Rectal smooth muscle tissue (tissue), 1 donor: ENCODE measurements around the gene SUMF1.

Experiments used
- H3K27ac ChIP-seq: one replicate; pipeline ENCODE4 v1.7.0; 2013; ENCODE audit warnings: low read depth, low read length, inconsistent platforms
- H3K27me3 ChIP-seq: one replicate; pipeline ENCODE4 v1.7.0; 2013; ENCODE audit warnings: low read length; ENCODE audit not compliant: control insufficient read depth, insufficient read depth
- H3K36me3 ChIP-seq: one replicate; pipeline ENCODE4 v1.7.0; 2013; ENCODE audit warnings: low read length; ENCODE audit not compliant: control insufficient read depth, insufficient read depth
- H3K4me1 ChIP-seq: one replicate; pipeline ENCODE4 v1.7.0; 2013; ENCODE audit warnings: low read length; ENCODE audit not compliant: control insufficient read depth, insufficient read depth
- H3K4me3 ChIP-seq: one replicate; pipeline ENCODE4 v1.7.0; 2013; ENCODE audit warnings: low read length
- H3K9ac ChIP-seq: one replicate; pipeline ENCODE4 v1.7.0; 2013; ENCODE audit warnings: low read length

Gene SUMF1

GRCh38 chr3:4466741-4467521, at the start of gene SUMF1:
SUMF1 (minus strand) TSS chr3:4467269; CDS start chr3:4467245, 24 bp downstream.
- peak within 1 kb of the TSS; percentile 93 for H3K4me3 ChIP-seq
- no peaks in the 10 kb centered on the region for H3K36me3 ChIP-seq
- H3K27me3 ChIP-seq, result peaks cover 2% of the 10 kb centered on the region
- peak within 1 kb of the TSS; percentile 59 for H3K9ac ChIP-seq
- H3K27ac ChIP-seq, result peak within 1 kb of the TSS; percentile 81
- no peaks in the 10 kb centered on the region for H3K4me1 ChIP-seq

GRCh38 chr3:4515916-4516579, 49.0 kb upstream of the SUMF1 start:
- peaks cover 4% of the 10 kb centered on the region for H3K4me1 ChIP-seq
- H3K36me3 ChIP-seq, result no peaks in the 10 kb centered on the region
- H3K27ac ChIP-seq, result no peak overlapping the region
- no peaks in the 10 kb centered on the region for H3K27me3 ChIP-seq
- H3K9ac ChIP-seq, result no peak overlapping the region
- H3K4me3 ChIP-seq, result no peak overlapping the region

GRCh38 chr3:4514916-4515315, 47.8 kb upstream of the SUMF1 start:
- Histone ChIP-seq H3K27ac (no peak overlapping the region), H3K4me1 (peaks cover 4% of the 10 kb centered on the region), H3K9ac (no peak overlapping the region), H3K27me3 (no peaks in the 10 kb centered on the region), H3K36me3 (no peaks in the 10 kb centered on the region), H3K4me3 (no peak overlapping the region)

- Histone ChIP-seq H3K4me3 (no peak overlapping the region), H3K27ac (no peak overlapping the region), H3K36me3 (no peaks in the 10 kb centered on the region), H3K27me3 (no peaks in the 10 kb centered on the region), H3K9ac (no peak overlapping the region), H3K4me1 (peaks cover 4% of the 10 kb centered on the region)
These were observed 47.3 kb upstream of the SUMF1 start for GRCh38 chr3:4514321-4514720.

GRCh38 chr3:4512895-4513616, 46.0 kb upstream of the SUMF1 start:
- H3K27ac ChIP-seq, result no peak overlapping the region
- no peak overlapping the region for H3K9ac ChIP-seq
- no peak overlapping the region for H3K4me3 ChIP-seq
- H3K4me1 ChIP-seq, result peaks cover 4% of the 10 kb centered on the region
- H3K27me3 ChIP-seq, result no peaks in the 10 kb centered on the region
- no peaks in the 10 kb centered on the region for H3K36me3 ChIP-seq

- Histone ChIP-seq H3K27me3 (no peaks in the 10 kb centered on the region), H3K4me3 (no peak overlapping the region), H3K9ac (no peak overlapping the region), H3K4me1 (peaks cover 10% of the 10 kb centered on the region), H3K36me3 (no peaks in the 10 kb centered on the region), H3K27ac (no peak overlapping the region)
These were observed 44.6 kb upstream of the SUMF1 start for GRCh38 chr3:4511491-4512262.

- H3K4me1 ChIP-seq, result peaks cover 20% of the 10 kb centered on the region
- H3K9ac ChIP-seq, result no peak overlapping the region
- H3K27me3 ChIP-seq, result no peaks in the 10 kb centered on the region
These were observed 43.1 kb upstream of the SUMF1 start for GRCh38 chr3:4509983-4510755.

GRCh38 chr3:4509043-4509442, 42.0 kb upstream of the SUMF1 start:
- Histone ChIP-seq H3K4me1 (peaks cover 18% of the 10 kb centered on the region), H3K27ac (no peak overlapping the region), H3K36me3 (no peaks in the 10 kb centered on the region), H3K9ac (no peak overlapping the region), H3K27me3 (no peaks in the 10 kb centered on the region), H3K4me3 (no peak overlapping the region)

More at GRCh38 chr3:4509983-4510755, 43.1 kb upstream of the SUMF1 start:
- no peak overlapping the region for H3K4me3 ChIP-seq
- H3K27ac ChIP-seq, result no peak overlapping the region
- H3K36me3 ChIP-seq, result no peaks in the 10 kb centered on the region

- Histone ChIP-seq H3K4me1 (peaks cover 18% of the 10 kb centered on the region), H3K27me3 (no peaks in the 10 kb centered on the region), H3K36me3 (no peaks in the 10 kb centered on the region), H3K4me3 (no peak overlapping the region), H3K9ac (no peak overlapping the region), H3K27ac (no peak overlapping the region)
These were observed 41.2 kb upstream of the SUMF1 start for GRCh38 chr3:4508048-4508981.

- H3K4me1 ChIP-seq, result peaks cover 18% of the 10 kb centered on the region
- H3K9ac ChIP-seq, result no peak overlapping the region
- H3K4me3 ChIP-seq, result no peak overlapping the region
- H3K36me3 ChIP-seq, result no peaks in the 10 kb centered on the region
- no peaks in the 10 kb centered on the region for H3K27me3 ChIP-seq
- H3K27ac ChIP-seq, result peak overlapping the region; percentile 6
These were observed 40.0 kb upstream of the SUMF1 start for GRCh38 chr3:4507024-4507596.
